Effector memory CD8-positive, alpha-beta T cell (primary cell): ENCODE results near the gene LRRC27.

ENCODE experiments used
- ATAC-seq: fragments of 150-1000 bp; cut with Tn5 transposase; replicated peaks from 2 replicates; pipeline ENCODE4 v1.10.0; 2021; ENCODE audit warnings: mild to moderate bottlenecking, moderate library complexity
- DNase-seq, 3 experiments: peaks; one replicate each; pipeline ENCODE4 v3.0.0; 2021
- H3K27ac Mint-ChIP-seq, 2 donors: one replicate each; pipeline ENCODE4 v1.8.0; 2022; ENCODE audit warnings: mild to moderate bottlenecking in 2 of 2, mixed read lengths in 2 of 2, moderate library complexity in 2 of 2
- H3K27me3 Mint-ChIP-seq, 2 donors: one replicate each; pipeline ENCODE4 v1.8.0; 2022; ENCODE audit warnings: mixed read lengths in 2 of 2
- H3K36me3 Mint-ChIP-seq: one replicate; pipeline ENCODE4 v1.8.0; 2022; ENCODE audit warnings: mild to moderate bottlenecking, moderate library complexity, mixed read lengths; ENCODE audit not compliant: insufficient read depth
- H3K4me1 Mint-ChIP-seq, 2 donors: one replicate each; pipeline ENCODE4 v1.8.0; 2022; ENCODE audit warnings: low read depth in 2 of 2, mixed read lengths in 2 of 2
- H3K4me3 Mint-ChIP-seq, 2 donors: one replicate each; pipeline ENCODE4 v1.8.0; 2022; ENCODE audit warnings: mild to moderate bottlenecking in 2 of 2, mixed read lengths in 2 of 2, moderate library complexity in 2 of 2
- H3K9me3 Mint-ChIP-seq, 2 donors: one replicate each; pipeline ENCODE4 v1.8.0; 2022; ENCODE audit warnings: mixed read lengths in 2 of 2

The LRRC27 gene

GRCh38 chr10:132366499-132366898 lies 34.5 kb downstream of the LRRC27 start:
- ATAC-seq = no peak
- Mint-ChIP-seq H3K4me1 (peaks cover 0 to 2% of the 10 kb centered on the region in 2 donors), H3K27ac (no peak overlapping the region), H3K4me3 (no peak overlapping the region), H3K9me3 (no peaks in the 10 kb centered on the region), H3K36me3 (peaks cover 3% of the 10 kb centered on the region), H3K27me3 (peaks cover 0 to 18% of the 10 kb centered on the region in 2 donors)
- no peak for DNase-seq

- H3K4me3 Mint-ChIP-seq = no peak overlapping the region
- H3K27me3 Mint-ChIP-seq = peaks cover 6 to 26% of the 10 kb centered on the region in 2 donors
- peaks cover 3% of the 10 kb centered on the region for H3K36me3 Mint-ChIP-seq
- ATAC-seq (no peak), DNase-seq (no peak)
- H3K4me1 Mint-ChIP-seq = peaks cover 4 to 6% of the 10 kb centered on the region in 2 donors
- no peak overlapping the region for H3K27ac Mint-ChIP-seq
- no peaks in the 10 kb centered on the region for H3K9me3 Mint-ChIP-seq
Observed at GRCh38 chr10:132368391-132368790, 36.4 kb downstream of the LRRC27 start.

- no peak for ATAC-seq
- no peak overlapping the region for H3K27ac Mint-ChIP-seq
- H3K4me3 Mint-ChIP-seq = no peak overlapping the region
- no peak for DNase-seq
- H3K4me1 Mint-ChIP-seq = peaks cover 4 to 6% of the 10 kb centered on the region in 2 donors
- H3K9me3 Mint-ChIP-seq = no peaks in the 10 kb centered on the region
- H3K27me3 Mint-ChIP-seq = peaks cover 6 to 26% of the 10 kb centered on the region in 2 donors
- H3K36me3 Mint-ChIP-seq = peaks cover 6% of the 10 kb centered on the region
Observed at GRCh38 chr10:132368881-132369635, 37.1 kb downstream of the LRRC27 start.

- Mint-ChIP-seq H3K4me1 (peaks cover 4 to 6% of the 10 kb centered on the region in 2 donors), H3K4me3 (no peak overlapping the region), H3K36me3 (peaks cover 4% of the 10 kb centered on the region), H3K27ac (no peak overlapping the region), H3K9me3 (no peaks in the 10 kb centered on the region), H3K27me3 (peaks cover 6 to 26% of the 10 kb centered on the region in 2 donors)
- ATAC-seq (no peak), DNase-seq (no peak)
Observed at GRCh38 chr10:132369636-132370185, 37.7 kb downstream of the LRRC27 start.

- no peak overlapping the region for H3K27ac Mint-ChIP-seq
- DNase-seq (no peak), ATAC-seq (no peak)
- H3K4me1 Mint-ChIP-seq = peaks cover 4 to 6% of the 10 kb centered on the region in 2 donors
- peaks cover 6 to 26% of the 10 kb centered on the region in 2 donors for H3K27me3 Mint-ChIP-seq
- H3K36me3 Mint-ChIP-seq = peaks cover 4% of the 10 kb centered on the region
- H3K4me3 Mint-ChIP-seq = no peak overlapping the region
- no peaks in the 10 kb centered on the region for H3K9me3 Mint-ChIP-seq
Observed at GRCh38 chr10:132370426-132371340, 38.7 kb downstream of the LRRC27 start.

GRCh38 chr10:132371641-132372081 lies 39.7 kb downstream of the LRRC27 start:
- H3K9me3 Mint-ChIP-seq = no peaks in the 10 kb centered on the region
- no peak overlapping the region for H3K27ac Mint-ChIP-seq
- no peak for DNase-seq
- no peak overlapping the region for H3K4me3 Mint-ChIP-seq
- H3K4me1 Mint-ChIP-seq = peaks cover 4 to 6% of the 10 kb centered on the region in 2 donors
- H3K36me3 Mint-ChIP-seq = peaks cover 4% of the 10 kb centered on the region
- H3K27me3 Mint-ChIP-seq = peaks cover 6 to 26% of the 10 kb centered on the region in 2 donors
- no peak for ATAC-seq

- DNase-seq = no peak
- Mint-ChIP-seq H3K9me3 (no peaks in the 10 kb centered on the region), H3K36me3 (peaks cover 4% of the 10 kb centered on the region), H3K27ac (no peak overlapping the region), H3K27me3 (peaks cover 6 to 26% of the 10 kb centered on the region in 2 donors), H3K4me1 (peaks cover 4 to 6% of the 10 kb centered on the region in 2 donors), H3K4me3 (no peak overlapping the region)
- ATAC-seq = no peak
Observed at GRCh38 chr10:132372516-132373095, 40.6 kb downstream of the LRRC27 start.

GRCh38 chr10:132373241-132373955 lies 41.4 kb downstream of the LRRC27 start:
- H3K27ac Mint-ChIP-seq = peak overlapping the region in 1 of 2 donors; percentile 46
- peaks cover 4% of the 10 kb centered on the region for H3K36me3 Mint-ChIP-seq

GRCh38 chr10:132374176-132374575 lies 42.2 kb downstream of the LRRC27 start:
- no peak overlapping the region for H3K4me3 Mint-ChIP-seq
- peaks cover 8 to 26% of the 10 kb centered on the region in 2 donors for H3K27me3 Mint-ChIP-seq
- ATAC-seq (no peak), DNase-seq (no peak)
- H3K36me3 Mint-ChIP-seq = peaks cover 4% of the 10 kb centered on the region
- peaks cover 4 to 6% of the 10 kb centered on the region in 2 donors for H3K4me1 Mint-ChIP-seq
- H3K27ac Mint-ChIP-seq = peak overlapping the region in 1 of 2 donors; percentile 46
- H3K9me3 Mint-ChIP-seq = no peaks in the 10 kb centered on the region

More at GRCh38 chr10:132373241-132373955, 41.4 kb downstream of the LRRC27 start:
- H3K4me1 Mint-ChIP-seq = peaks cover 4 to 6% of the 10 kb centered on the region in 2 donors
- H3K4me3 Mint-ChIP-seq = no peak overlapping the region
- ATAC-seq = no peak
- H3K9me3 Mint-ChIP-seq = no peaks in the 10 kb centered on the region
- peaks cover 6 to 26% of the 10 kb centered on the region in 2 donors for H3K27me3 Mint-ChIP-seq
- DNase-seq = no peak

- Mint-ChIP-seq H3K9me3 (no peaks in the 10 kb centered on the region), H3K4me3 (no peak overlapping the region), H3K27me3 (peaks cover 12 to 26% of the 10 kb centered on the region in 2 donors), H3K36me3 (peaks cover 4% of the 10 kb centered on the region), H3K27ac (no peak overlapping the region), H3K4me1 (peaks cover 4 to 6% of the 10 kb centered on the region in 2 donors)
- DNase-seq (no peak), ATAC-seq (no peak)
Observed at GRCh38 chr10:132374612-132375011, 42.6 kb downstream of the LRRC27 start.

- H3K36me3 Mint-ChIP-seq = peaks cover 4% of the 10 kb centered on the region
- no peaks in the 10 kb centered on the region for H3K9me3 Mint-ChIP-seq
- no peak overlapping the region for H3K27ac Mint-ChIP-seq
- no peak overlapping the region for H3K4me3 Mint-ChIP-seq
- DNase-seq = no peak
- peaks cover 12 to 20% of the 10 kb centered on the region in 2 donors for H3K27me3 Mint-ChIP-seq
- peaks cover 4 to 6% of the 10 kb centered on the region in 2 donors for H3K4me1 Mint-ChIP-seq
- ATAC-seq = no peak
Observed at GRCh38 chr10:132375116-132375794, 43.3 kb downstream of the LRRC27 start.

- DNase-seq (no peak), ATAC-seq (no peak)
- Mint-ChIP-seq H3K4me1 (peaks cover 4 to 6% of the 10 kb centered on the region in 2 donors), H3K36me3 (peaks cover 4% of the 10 kb centered on the region), H3K4me3 (no peak overlapping the region), H3K27ac (no peak overlapping the region), H3K27me3 (peaks cover 12 to 14% of the 10 kb centered on the region in 2 donors), H3K9me3 (no peaks in the 10 kb centered on the region)
Observed at GRCh38 chr10:132375795-132376297, 43.9 kb downstream of the LRRC27 start.
